NCI-H187 treated with DMSO at 0.1 percent for 48 hours (cell line): ENCODE results near the gene ASB13.
"Not testable (repeated sequence)": the region's sequence is repeated elsewhere in the genome, so short reads cannot be mapped to it uniquely, and the experiment has no call there.

ENCODE experiments used
- DNase-seq: peaks from one replicate; lab custom pipeline; 2025; lab: John Stamatoyannopoulos, UW

The ASB13 gene

DNA sequence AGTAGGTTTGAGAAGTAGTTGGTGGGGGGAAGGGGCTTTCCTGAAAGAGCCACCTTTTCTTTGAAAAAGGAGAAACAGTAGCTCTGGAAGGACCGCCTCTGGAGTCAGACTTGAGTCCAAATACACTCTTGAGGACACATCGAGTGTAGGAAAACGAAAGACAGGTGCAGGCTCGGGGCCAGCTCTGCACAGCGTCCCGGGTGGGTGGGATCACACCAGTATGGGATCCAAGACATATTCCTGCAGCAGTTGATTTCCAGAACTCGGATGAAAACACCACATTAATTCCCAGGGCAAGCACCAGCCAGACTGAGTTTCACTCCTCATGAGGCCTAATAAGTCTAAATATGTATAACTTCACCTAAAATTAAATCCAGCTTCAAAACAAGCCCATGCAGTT lies 61.4 kb downstream of the ASB13 start:
- DNase-seq: no peak

- no peak for DNase-seq
Observed at GRCh38 chr10:5604236-5604925, 62.0 kb downstream of the ASB13 start.

GRCh38 chr10:5603848-5604170 lies 62.6 kb downstream of the ASB13 start:
- no peak for DNase-seq

GRCh38 chr10:5603091-5603847 lies 63.1 kb downstream of the ASB13 start:
- no peak for DNase-seq

GRCh38 chr10:5601826-5602495 lies 64.4 kb downstream of the ASB13 start:
- no peak for DNase-seq

- no peak for DNase-seq
Observed at GRCh38 chr10:5600908-5601307, 65.5 kb downstream of the ASB13 start.

- DNase-seq: no peak
Observed at GRCh38 chr10:5599613-5600520, 66.5 kb downstream of the ASB13 start.

DNA sequence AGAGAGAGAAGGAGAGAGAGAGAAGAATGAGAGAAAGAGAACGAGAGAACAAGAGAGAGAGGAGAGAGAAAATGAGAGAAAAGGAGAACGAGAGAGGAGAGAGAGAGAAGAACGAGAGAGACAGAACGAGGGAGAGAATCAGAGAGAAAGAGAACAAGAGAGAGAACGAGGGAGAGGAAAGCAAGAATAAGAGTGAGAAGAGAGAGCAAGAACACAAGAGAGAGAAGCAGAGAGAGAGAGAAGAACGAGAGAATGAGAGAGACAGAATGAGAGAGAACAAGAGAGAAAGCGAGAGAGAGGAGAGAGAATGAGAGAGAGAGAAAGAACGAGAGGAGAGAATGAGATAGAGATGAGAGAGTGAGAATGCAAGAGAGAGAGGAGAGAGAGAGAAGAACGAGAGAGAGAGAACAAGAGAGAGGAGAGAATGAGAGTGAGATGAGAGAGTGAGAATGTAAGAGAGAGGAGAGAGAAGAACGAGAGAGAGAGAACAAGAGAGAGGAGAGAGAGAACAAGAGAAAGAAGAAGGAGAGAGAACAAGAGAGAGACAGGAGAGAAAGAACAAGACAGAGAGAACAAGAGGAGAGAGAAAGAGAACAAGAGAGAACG lies 68.2 kb downstream of the ASB13 start:
- DNase-seq: no peak

- no peak for DNase-seq
Observed at GRCh38 chr10:5596611-5597341, 69.6 kb downstream of the ASB13 start.

DNA sequence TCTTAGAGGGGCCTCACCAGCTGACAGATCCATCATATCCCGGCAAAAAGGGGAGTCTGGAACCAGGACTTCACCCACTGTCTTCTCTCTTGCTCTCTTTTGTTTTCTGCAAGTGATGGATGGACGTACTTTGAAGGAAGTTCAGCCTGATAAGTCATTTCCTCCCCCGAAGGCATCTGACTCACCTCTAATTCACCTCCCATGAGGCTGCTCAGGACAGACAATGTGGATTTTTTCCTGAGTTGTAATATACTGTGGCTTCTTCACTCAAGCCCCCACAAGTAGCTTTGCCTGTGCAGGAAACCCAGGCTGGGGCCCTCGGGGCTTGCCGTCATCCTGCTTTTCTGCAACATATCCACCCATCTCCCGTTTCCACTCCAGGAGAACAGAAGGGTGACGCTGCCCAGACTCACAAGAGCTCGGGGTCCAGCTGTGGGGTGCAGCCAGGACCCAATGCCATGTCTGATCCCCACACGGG lies 70.4 kb downstream of the ASB13 start:
- no peak for DNase-seq

DNA sequence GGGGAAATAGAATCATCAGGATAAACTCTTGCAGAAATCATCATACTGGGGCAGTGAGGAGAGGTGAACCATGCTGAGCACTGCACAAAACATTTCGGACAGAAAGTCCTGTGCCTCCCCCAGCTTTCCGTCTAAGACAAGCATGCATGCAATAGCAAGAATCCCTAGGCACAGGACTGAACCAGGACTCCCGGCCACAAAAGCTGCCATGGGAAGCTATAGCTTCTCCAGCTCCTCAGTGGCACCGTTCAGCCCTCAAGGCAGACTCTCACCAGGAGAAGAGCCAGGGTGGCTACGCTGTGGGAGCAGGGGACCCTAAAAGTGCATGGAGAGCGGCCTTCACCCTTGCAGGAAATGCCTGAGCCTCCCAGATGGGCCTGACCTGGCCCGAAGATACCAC lies 70.8 kb downstream of the ASB13 start:
- DNase-seq: no peak

DNA sequence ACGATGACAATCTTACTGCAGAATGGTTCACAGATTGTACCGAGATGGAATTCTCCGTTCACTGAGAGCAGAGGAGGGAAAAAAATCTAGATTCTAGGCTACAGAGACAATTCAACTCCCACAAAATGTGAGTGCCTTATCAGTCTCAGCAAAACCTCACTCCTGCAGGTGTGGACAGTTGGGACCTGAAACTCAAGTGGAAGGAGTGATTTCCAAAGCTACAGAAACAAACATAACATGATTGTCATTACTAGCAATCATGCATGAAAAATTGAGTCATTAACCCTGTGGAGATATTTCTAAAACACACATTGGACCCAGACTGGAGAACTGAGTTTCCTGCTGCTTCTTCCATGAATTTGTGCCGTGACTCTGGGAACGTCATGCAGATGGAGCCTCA lies 71.3 kb downstream of the ASB13 start:
- no peak for DNase-seq

DNA sequence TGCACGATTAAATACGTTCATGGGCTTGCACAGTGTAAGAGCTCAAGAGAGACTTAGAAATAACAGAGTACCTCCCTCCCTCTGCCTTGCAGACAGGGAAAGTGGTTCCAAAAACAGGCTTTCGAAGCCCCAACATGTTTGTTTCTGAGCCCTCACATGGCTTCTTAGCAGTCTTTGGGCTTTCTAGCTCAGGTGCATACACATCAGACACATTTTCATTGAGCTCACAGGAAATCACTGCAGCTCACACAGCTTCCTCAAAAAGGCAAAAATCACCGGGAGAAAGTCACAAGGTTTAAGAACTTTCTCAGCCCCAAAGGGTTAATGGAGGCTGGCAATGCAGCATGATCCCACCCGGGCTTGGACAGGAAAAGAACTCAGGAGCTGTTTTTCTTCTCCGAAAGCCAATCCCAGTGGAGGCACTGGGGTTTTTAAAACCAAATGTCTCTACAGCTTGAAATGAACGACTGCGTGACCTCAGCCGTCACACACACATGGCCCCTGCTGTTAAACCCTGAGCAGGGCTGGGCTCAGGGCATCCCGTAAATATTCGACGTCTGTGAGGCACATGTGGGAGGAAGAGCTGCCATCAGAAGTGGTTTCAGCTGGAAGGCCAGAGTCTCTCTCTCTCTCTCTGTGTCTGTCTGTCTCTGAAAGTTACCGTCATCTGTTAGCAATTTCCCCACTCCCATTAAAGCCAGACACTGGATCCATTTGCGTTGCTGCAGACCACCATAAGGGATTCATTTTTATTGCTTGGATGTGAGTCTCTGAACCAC lies 71.9 kb downstream of the ASB13 start:
- no peak for DNase-seq

- not testable (repeated sequence) for DNase-seq
Observed at GRCh38 chr10:5593347-5593746, 73.0 kb downstream of the ASB13 start.

- no peak for DNase-seq
Observed at GRCh38 chr10:5592070-5592469, 74.3 kb downstream of the ASB13 start.

DNA sequence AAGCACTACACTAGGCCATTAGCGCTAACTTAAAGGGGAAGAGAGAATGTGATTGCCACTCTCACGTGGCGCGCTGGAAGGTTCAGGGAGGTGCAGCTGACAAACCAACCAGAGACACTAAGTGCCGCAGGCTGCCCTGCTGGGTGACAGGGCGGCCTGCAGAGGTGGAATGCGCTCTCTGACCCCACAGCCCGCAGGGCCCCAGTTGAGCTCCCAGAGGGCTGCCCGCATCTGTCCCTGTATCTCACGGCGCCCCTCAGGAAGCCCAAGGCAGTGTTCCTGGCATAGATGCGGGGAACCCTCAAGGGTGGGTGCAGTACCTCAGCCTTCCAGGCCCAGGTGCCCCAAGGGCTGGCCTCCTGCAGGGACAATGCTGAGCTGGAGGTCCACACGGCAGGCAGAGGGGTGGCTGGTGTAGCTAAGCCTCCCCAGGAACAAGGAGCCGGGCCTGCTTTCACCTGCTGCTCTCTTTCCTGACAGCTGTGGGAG lies 75.0 kb downstream of the ASB13 start:
- no peak for DNase-seq

DNA sequence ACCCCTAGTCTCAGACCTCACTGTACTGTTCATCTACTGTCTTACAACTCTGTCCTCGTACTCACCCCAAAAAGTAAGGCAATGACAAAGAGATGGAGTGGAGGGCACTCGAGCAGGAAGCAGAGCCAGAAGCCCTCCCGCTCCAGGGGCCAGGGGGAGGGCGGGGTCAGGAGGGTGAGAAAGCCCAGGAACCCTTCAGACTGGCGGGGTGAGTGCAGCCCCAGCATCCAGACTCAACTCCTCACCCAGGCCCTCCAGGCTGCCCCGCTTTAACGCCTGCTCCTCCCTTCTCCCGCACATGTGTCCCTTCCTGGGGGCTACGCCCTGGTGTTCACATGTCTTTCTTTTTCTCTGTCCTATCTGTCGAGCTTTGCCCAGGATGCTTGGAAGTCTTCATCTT lies 75.6 kb downstream of the ASB13 start:
- no peak for DNase-seq

GRCh38 chr10:5589661-5590511 lies 76.5 kb downstream of the ASB13 start:
- no peak for DNase-seq
